ENCODE measurements around the gene PAFAH2. TPM values are rescaled to one million over a fixed set of nuclear protein-coding genes. Genes with fewer than 3 reads are reported as not detected.

PAFAH2 gene
- polyA plus RNA-seq, 1 donor from 2014 or later = 8.6 TPM

GRCh38 chr1:26009796-26010447 is 12.1 kb upstream of the PAFAH2 start:
- Mint-ChIP-seq H3K36me3 (peaks cover 3% of the 10 kb centered on the region), H3K9me3 (no peaks in the 10 kb centered on the region), H3K27me3 (peaks cover 6% of the 10 kb centered on the region), H3K4me1 (no peaks in the 10 kb centered on the region), H3K4me3 (no peak overlapping the region), H3K27ac (no peak overlapping the region)

GRCh38 chr1:26006710-26007109 is 8.8 kb upstream of the PAFAH2 start:
- peaks cover 0 to 2% (median 0%) of the 10 kb centered on the region in 3 donors for H3K4me1 Mint-ChIP-seq
- no peaks in the 10 kb centered on the region for H3K9me3 Mint-ChIP-seq
- peaks cover 8% of the 10 kb centered on the region for H3K27me3 Mint-ChIP-seq
- no peak overlapping the region for H3K27ac Mint-ChIP-seq
- H3K36me3 Mint-ChIP-seq = peaks cover 3% of the 10 kb centered on the region
- H3K4me3 Mint-ChIP-seq = no peak overlapping the region

GRCh38 chr1:26005434-26006105 is 7.7 kb upstream of the PAFAH2 start:
- peaks cover 10% of the 10 kb centered on the region for H3K27me3 Mint-ChIP-seq
- no peaks in the 10 kb centered on the region for H3K9me3 Mint-ChIP-seq
- no peak overlapping the region for H3K4me3 Mint-ChIP-seq
- H3K36me3 Mint-ChIP-seq = peaks cover 3% of the 10 kb centered on the region
- no peak overlapping the region for H3K27ac Mint-ChIP-seq
- peaks cover 0 to 2% (median 0%) of the 10 kb centered on the region in 3 donors for H3K4me1 Mint-ChIP-seq

- H3K4me3 Mint-ChIP-seq = no peak overlapping the region
- no peaks in the 10 kb centered on the region for H3K9me3 Mint-ChIP-seq
- peaks cover 10% of the 10 kb centered on the region for H3K27me3 Mint-ChIP-seq
- H3K27ac Mint-ChIP-seq = no peak overlapping the region
- peaks cover 3% of the 10 kb centered on the region for H3K36me3 Mint-ChIP-seq
- peaks cover 0 to 2% (median 0%) of the 10 kb centered on the region in 3 donors for H3K4me1 Mint-ChIP-seq
Observed at GRCh38 chr1:26003756-26004155, 5.9 kb upstream of the PAFAH2 start.

DNA sequence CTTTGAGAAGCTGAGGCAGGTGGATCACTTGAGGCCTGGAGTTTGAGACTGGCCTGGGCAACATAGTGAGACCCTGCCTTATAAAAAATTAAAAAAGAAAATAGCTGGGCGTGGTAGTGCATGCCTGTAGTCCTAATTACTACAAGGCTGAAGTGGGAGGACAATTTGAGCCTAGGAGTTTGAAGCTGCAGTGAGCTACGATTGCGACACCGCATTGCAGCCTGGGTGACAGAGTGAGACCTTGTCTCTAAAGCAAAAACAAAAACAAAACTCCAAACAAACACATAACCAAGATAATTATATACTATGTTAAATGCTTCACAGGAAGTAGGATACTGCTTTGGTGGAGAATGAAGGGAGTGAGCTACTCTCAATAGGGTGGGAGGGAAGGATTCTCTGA is 5.4 kb upstream of the PAFAH2 start:
- no peak overlapping the region for H3K27ac Mint-ChIP-seq
- no peaks in the 10 kb centered on the region for H3K9me3 Mint-ChIP-seq
- H3K36me3 Mint-ChIP-seq = peaks cover 3% of the 10 kb centered on the region
- peaks cover 10% of the 10 kb centered on the region for H3K27me3 Mint-ChIP-seq
- no peak overlapping the region for H3K4me3 Mint-ChIP-seq
- H3K4me1 Mint-ChIP-seq = peaks cover under 1 to 6% (median 3%) of the 10 kb centered on the region in 3 donors

GRCh38 chr1:25999041-25999800 is 1.4 kb upstream of the PAFAH2 start:
- Mint-ChIP-seq H3K27ac (peak overlapping the region in 1 of 3 donors; percentile 46), H3K9me3 (no peaks in the 10 kb centered on the region), H3K27me3 (peaks cover 3% of the 10 kb centered on the region), H3K4me1 (peaks cover 13 to 16% (median 16%) of the 10 kb centered on the region in 3 donors), H3K4me3 (peak overlapping the region in 1 of 4 donors; percentile 96), H3K36me3 (no peaks in the 10 kb centered on the region)

DNA sequence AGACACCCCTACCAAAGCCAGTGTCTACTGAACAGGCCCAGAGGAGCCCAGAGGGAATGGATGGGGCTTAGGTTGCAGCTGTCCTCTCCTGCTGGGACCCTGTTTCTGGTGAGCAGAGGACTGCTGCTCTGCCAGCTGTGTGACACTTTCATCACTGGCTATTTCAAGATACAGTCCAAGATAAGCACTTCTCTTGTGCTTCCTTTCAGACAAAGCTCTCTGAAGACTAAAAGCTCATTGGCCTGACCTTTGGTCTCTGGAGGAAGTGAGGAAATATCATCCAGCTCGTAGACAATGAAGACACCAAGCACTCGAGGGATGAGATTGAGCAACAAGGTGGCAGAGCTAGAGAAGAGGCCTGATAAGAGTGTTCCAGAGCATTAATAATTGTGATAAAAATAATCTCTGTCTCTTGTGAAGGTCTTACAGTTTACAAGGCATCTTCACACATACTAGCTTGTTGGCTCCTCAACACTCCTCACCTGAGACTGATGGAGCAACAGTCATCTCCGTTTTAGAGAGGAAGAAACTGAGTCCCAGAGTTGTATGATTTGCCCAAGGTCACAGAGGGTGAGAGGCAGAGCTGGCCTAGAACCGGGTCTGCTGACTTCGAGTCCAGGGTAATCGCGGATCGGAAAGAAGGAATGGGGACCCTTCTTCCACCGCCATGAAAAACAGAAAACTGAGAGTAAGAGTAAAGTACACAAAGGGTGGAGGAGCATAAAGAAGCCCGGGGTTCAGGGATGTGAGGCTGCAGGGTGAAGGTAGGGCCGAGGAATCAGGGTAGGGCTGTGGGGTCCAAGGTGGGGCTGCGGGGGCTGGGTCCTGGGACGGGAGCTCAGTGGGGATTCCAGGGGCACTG is 666 bp downstream of the PAFAH2 start:
- Mint-ChIP-seq H3K27me3 (peaks cover 2% of the 10 kb centered on the region), H3K36me3 (peaks cover 3% of the 10 kb centered on the region), H3K4me3 (peak overlapping the region; percentile 94 to 97 (median 95)), H3K27ac (peak overlapping the region; percentile 90 to 97 (median 92)), H3K9me3 (no peaks in the 10 kb centered on the region), H3K4me1 (peaks cover 12 to 21% (median 16%) of the 10 kb centered on the region in 3 donors)

DNA sequence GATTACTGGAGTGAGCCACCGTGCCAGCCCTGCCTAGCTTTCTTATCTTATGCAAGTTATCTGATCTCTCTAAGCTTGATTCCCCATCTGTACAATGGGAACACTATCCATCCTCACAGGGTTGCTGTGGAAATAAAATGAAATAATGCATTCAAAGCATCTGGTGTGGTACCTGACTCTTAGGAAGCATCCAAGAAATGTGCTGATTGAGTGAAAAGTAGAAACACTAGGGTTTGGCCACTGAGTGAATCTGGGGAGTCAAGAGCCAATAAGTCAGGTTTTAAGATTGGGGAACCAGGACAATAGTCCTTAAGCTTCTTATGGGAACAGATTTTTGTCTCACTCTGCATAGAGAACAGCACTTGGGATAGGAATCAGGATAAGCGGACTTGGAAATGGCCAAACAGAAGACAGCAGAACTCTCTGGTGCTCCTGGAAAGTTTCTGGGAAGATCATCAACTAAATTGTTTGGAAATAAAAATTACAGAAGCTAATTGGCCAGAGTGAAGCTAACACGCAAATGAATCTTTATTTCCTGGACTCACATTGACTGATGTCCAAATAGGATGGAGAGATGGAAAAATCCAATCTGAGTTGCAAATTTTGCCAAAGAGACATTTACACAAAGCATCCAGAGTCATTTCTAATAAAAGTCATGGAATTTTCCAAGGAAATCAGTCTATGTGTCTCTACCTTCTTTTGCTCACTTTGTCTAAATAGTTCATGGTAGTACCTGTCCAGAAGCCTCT is 3.3 kb downstream of the PAFAH2 start:
- Mint-ChIP-seq H3K27ac (no peak overlapping the region), H3K4me1 (peaks cover 12 to 26% (median 16%) of the 10 kb centered on the region in 3 donors), H3K27me3 (no peaks in the 10 kb centered on the region), H3K9me3 (no peaks in the 10 kb centered on the region), H3K36me3 (peaks cover 3% of the 10 kb centered on the region), H3K4me3 (peak overlapping the region in 1 of 4 donors; percentile 96)

- H3K4me3 Mint-ChIP-seq = peak overlapping the region in 2 of 4 donors; percentile 41 to 42
- H3K27me3 Mint-ChIP-seq = no peaks in the 10 kb centered on the region
- H3K4me1 Mint-ChIP-seq = peaks cover 9 to 26% (median 16%) of the 10 kb centered on the region in 3 donors
- peaks cover 4% of the 10 kb centered on the region for H3K36me3 Mint-ChIP-seq
- H3K9me3 Mint-ChIP-seq = no peaks in the 10 kb centered on the region
- no peak overlapping the region for H3K27ac Mint-ChIP-seq
Observed at GRCh38 chr1:25993197-25993951, 4.5 kb downstream of the PAFAH2 start.

- no peaks in the 10 kb centered on the region for H3K27me3 Mint-ChIP-seq
- H3K4me3 Mint-ChIP-seq = peak overlapping the region in 1 of 4 donors; percentile 42
- no peak overlapping the region for H3K27ac Mint-ChIP-seq
- peaks cover 7 to 23% (median 9%) of the 10 kb centered on the region in 3 donors for H3K4me1 Mint-ChIP-seq
- H3K9me3 Mint-ChIP-seq = no peaks in the 10 kb centered on the region
- H3K36me3 Mint-ChIP-seq = peaks cover 4% of the 10 kb centered on the region
Observed at GRCh38 chr1:25992689-25993171, 5.1 kb downstream of the PAFAH2 start.

DNA sequence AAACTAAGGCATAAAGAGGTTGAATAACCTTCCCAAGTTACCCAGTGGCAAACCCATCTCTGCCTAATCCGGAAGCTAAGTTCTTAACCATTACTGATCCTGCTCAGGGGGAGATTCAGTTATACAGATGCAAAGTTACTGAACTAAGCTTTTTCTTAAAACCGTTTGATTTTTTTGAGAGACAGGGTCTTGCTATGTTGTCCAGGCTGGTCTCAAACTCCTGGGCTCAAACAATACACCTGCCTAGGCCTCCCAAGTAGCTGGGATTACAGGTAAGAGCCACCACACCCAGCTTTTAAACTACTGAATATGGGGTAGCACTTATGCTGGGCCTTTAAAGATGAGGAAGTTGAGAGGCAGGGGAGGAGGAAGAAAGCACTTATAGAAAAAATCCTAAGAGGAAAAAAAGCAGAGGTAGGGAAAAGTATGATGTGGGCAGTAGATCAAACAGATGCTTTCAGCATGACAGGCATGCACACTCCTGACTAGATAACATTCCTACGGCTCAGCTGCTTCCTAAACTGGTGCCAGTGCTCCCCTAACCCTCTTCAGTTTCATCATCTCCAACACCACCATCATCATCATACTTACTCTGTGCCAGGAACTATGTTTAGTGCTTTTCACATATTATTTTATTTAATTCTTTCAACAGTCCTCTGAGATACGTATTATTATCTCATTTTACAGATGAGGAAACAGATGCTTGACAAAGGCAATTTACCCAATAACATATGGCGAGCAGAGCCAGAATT is 5.8 kb downstream of the PAFAH2 start:
- H3K4me1 Mint-ChIP-seq = peaks cover 3 to 18% (median 4%) of the 10 kb centered on the region in 3 donors
- H3K27ac Mint-ChIP-seq = no peak overlapping the region
- H3K27me3 Mint-ChIP-seq = no peaks in the 10 kb centered on the region
- peaks cover 4% of the 10 kb centered on the region for H3K36me3 Mint-ChIP-seq
- H3K9me3 Mint-ChIP-seq = no peaks in the 10 kb centered on the region
- H3K4me3 Mint-ChIP-seq = peak overlapping the region in 1 of 4 donors; percentile 5

DNA sequence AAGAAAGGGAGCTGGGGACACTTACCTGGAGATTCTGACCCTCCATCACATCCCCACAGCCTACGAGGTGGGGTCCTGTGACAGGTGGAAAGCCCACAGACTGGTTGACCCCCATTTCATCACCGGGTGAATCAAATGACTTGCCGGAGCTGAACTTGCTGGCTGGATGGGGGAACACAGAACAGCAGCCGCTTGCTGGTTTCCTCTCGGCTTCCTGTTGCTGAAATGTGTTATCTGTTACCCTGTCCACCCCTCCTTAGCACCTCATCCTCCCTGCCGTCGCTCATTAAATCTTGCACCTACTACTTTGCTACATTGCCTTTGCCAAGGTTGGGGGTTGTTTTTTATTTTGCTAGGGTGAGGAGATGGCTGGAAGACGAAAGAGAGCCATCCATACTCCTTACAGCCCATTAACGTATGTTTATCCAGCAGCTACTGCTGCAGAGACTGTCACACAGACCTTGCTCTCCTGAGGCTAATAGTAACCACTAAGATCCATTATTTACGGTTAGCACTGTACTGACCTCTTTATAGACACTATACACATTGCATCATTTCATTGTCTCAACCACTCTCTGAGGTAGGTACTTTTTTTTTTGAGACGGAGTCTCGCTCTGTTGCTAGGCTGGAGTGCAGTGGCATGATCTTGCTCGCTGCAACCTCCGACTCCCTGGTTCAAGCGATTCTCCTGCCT is 7.0 kb downstream of the PAFAH2 start:
- Mint-ChIP-seq H3K27me3 (no peaks in the 10 kb centered on the region), H3K9me3 (peaks cover 0 to 2% (median 0%) of the 10 kb centered on the region in 3 donors), H3K36me3 (peaks cover 7% of the 10 kb centered on the region), H3K4me1 (peaks cover 0 to 12% (median 0%) of the 10 kb centered on the region in 3 donors), H3K4me3 (peak overlapping the region in 3 of 4 donors; percentile 8 to 81 (median 32)), H3K27ac (peak overlapping the region; percentile 45 to 81 (median 73))
